Chondrocyte (in vitro differentiated cells): ENCODE data around the gene EPB41L4A. TPM values are rescaled to one million over a fixed set of nuclear protein-coding genes. Genes with fewer than 3 reads are reported as not detected.

ENCODE experiments used
- DNase-seq: peaks from one replicate; pipeline ENCODE4 v3.0.0; 2021; ENCODE audit warnings: mixed read lengths, low spot score
- H3K27ac Mint-ChIP-seq: one replicate; pipeline ENCODE4 v1.8.0; 2021; ENCODE audit warnings: mild to moderate bottlenecking, moderate library complexity, mixed read lengths; ENCODE audit not compliant: unreplicated experiment
- H3K27me3 Mint-ChIP-seq: 2 replicates; pipeline ENCODE4 v1.8.0; 2021; ENCODE audit warnings: low read depth, mixed read lengths
- H3K36me3 Mint-ChIP-seq: 2 replicates; pipeline ENCODE4 v1.8.0; 2021; ENCODE audit warnings: low read depth, mixed read lengths
- H3K4me1 Mint-ChIP-seq: 2 replicates; pipeline ENCODE4 v1.8.0; 2021; ENCODE audit warnings: low read depth, mild to moderate bottlenecking, mixed read lengths
- H3K4me3 Mint-ChIP-seq: one replicate; pipeline ENCODE4 v1.8.0; 2021; ENCODE audit warnings: mild to moderate bottlenecking, moderate library complexity, mixed read lengths; ENCODE audit not compliant: unreplicated experiment
- H3K9me3 Mint-ChIP-seq: 2 replicates; pipeline ENCODE4 v1.8.0; 2021; ENCODE audit warnings: low read depth, mixed read lengths
- total RNA-seq: library from RNA; stranded (reverse); gene quantifications from 3 replicates; pipeline ENCODE4 v1.2.1, GENCODE V29; 2021
- TF ChIP-seq, protein P1 (sequence below): fragments of 200-600 bp; sonication (generic); IDR thresholded peaks from 2 replicates; pipeline ENCODE4 v1.5.0; 2021; ENCODE audit warnings: antibody characterized with exemption, mild to moderate bottlenecking, moderate library complexity

The EPB41L4A gene
- total RNA-seq, 1 donor from 2014 or later = 3.9 TPM

DNA sequence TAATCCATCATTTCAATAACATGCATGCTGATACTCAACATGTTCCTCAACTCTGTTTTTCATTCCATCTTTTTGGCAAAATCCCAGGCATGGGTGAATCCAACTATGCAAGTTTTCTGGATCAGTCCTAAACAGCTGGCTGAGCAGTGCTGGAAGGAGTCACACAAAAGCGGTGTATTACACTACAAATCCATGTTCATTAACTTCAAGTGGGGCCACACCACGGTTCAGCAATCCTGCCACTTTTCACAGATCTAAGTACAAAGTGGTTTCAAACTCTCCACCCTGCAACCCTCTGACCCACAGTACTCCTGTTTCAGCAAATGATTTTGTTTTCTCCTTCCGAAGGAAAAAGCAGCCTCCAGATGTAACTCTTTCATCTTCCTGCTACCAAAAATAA is 222.5 kb downstream of the EPB41L4A start:
- no peak overlapping the region for H3K4me3 Mint-ChIP-seq
- no peaks in the 10 kb centered on the region for H3K9me3 Mint-ChIP-seq
- no peak for DNase-seq
- peaks cover 2% of the 10 kb centered on the region for H3K27me3 Mint-ChIP-seq
- TF ChIP-seq, protein P1, sequence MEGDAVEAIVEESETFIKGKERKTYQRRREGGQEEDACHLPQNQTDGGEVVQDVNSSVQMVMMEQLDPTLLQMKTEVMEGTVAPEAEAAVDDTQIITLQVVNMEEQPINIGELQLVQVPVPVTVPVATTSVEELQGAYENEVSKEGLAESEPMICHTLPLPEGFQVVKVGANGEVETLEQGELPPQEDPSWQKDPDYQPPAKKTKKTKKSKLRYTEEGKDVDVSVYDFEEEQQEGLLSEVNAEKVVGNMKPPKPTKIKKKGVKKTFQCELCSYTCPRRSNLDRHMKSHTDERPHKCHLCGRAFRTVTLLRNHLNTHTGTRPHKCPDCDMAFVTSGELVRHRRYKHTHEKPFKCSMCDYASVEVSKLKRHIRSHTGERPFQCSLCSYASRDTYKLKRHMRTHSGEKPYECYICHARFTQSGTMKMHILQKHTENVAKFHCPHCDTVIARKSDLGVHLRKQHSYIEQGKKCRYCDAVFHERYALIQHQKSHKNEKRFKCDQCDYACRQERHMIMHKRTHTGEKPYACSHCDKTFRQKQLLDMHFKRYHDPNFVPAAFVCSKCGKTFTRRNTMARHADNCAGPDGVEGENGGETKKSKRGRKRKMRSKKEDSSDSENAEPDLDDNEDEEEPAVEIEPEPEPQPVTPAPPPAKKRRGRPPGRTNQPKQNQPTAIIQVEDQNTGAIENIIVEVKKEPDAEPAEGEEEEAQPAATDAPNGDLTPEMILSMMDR = no peak
- H3K27ac Mint-ChIP-seq = no peak overlapping the region
- no peaks in the 10 kb centered on the region for H3K36me3 Mint-ChIP-seq
- H3K4me1 Mint-ChIP-seq = no peaks in the 10 kb centered on the region

DNA sequence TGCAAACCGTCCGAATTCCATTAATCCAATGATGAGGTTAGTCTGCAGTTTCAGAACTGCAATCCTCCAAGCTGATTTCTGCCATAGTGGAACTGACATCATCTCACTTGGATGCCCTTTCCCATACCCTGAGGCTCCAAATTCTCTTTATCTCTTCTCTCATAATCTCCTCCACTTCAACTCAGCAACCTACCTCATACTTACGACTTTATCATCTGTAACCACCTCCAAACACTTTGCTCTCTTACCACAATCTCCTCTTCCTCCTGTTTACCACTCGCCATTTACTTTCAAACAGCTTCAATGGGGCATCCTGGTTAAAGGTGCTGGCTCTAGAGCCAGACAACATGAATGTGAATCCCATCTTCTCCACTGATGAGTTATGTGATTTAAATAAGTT is 223.2 kb downstream of the EPB41L4A start:
- H3K27me3 Mint-ChIP-seq = peaks cover 2% of the 10 kb centered on the region
- H3K4me3 Mint-ChIP-seq = no peak overlapping the region
- DNase-seq = no peak
- H3K27ac Mint-ChIP-seq = no peak overlapping the region
- no peaks in the 10 kb centered on the region for H3K9me3 Mint-ChIP-seq
- H3K4me1 Mint-ChIP-seq = no peaks in the 10 kb centered on the region
- TF ChIP-seq, protein P1 = no peak
- no peaks in the 10 kb centered on the region for H3K36me3 Mint-ChIP-seq

DNA sequence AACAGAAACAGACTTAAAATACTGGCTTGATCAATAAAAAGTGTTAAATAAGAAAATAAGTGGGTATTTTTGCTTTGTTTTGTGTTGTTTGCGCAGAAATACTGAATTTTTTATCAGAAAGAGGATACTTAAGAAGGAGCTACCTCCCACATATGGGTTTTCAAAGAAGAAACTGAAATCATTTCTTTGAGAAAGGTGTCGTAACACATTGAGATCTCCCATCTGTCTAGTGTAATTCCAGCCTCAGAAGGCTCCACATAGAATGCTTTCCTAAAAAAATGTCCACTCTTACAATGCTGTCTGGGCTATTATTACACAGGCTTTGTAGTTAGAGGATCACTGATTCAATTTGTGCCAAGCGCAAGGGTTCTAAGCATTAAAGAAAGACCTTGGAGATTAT is 226.2 kb downstream of the EPB41L4A start:
- H3K4me3 Mint-ChIP-seq = no peak overlapping the region
- H3K27ac Mint-ChIP-seq = no peak overlapping the region
- TF ChIP-seq, protein P1 = no peak
- no peaks in the 10 kb centered on the region for H3K27me3 Mint-ChIP-seq
- H3K4me1 Mint-ChIP-seq = no peaks in the 10 kb centered on the region
- no peak for DNase-seq
- no peaks in the 10 kb centered on the region for H3K36me3 Mint-ChIP-seq
- H3K9me3 Mint-ChIP-seq = no peaks in the 10 kb centered on the region

DNA sequence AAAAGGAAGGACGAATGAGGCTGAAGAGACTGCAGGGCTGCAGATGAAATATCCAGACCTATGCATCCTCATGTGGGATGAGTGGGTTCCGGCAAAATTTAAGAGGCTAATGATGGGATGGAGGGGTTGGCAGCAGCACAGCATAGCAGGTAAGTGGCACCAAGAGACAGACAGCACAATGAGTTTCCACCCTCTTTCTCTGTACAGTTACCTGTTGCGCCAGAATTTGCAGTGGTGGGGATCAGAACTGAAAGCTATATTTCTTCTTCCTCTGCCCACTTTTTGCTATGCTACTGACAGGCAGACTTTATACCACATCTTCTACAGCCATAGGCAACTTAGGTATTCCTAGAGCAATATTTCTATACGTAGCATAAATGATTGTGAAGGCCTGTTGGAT is 227.0 kb downstream of the EPB41L4A start:
- H3K4me3 Mint-ChIP-seq = no peak overlapping the region
- no peaks in the 10 kb centered on the region for H3K36me3 Mint-ChIP-seq
- H3K27me3 Mint-ChIP-seq = no peaks in the 10 kb centered on the region
- H3K9me3 Mint-ChIP-seq = no peaks in the 10 kb centered on the region
- H3K27ac Mint-ChIP-seq = no peak overlapping the region
- DNase-seq = no peak
- TF ChIP-seq, protein P1 = no peak
- H3K4me1 Mint-ChIP-seq = no peaks in the 10 kb centered on the region

DNA sequence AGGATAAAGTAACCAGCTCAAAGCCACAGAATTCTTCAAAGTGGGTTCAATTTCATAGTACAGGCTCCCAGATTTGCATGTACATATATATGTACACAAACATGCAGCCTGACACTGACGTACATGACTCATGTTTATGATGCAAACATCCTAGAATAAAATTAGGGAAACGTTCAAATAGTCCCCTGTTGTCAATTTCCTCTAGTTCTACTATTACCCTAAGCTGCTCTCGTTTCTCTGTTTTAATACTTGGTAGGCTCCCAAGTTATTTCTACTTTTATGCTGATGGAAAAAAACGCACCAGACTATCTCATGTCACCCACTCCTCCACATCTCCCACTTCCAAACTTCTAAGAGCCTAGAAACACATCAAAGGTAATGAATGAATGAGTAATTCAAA is 229.7 kb downstream of the EPB41L4A start:
- H3K27ac Mint-ChIP-seq = no peak overlapping the region
- no peaks in the 10 kb centered on the region for H3K9me3 Mint-ChIP-seq
- TF ChIP-seq, protein P1 = no peak
- H3K4me3 Mint-ChIP-seq = no peak overlapping the region
- H3K27me3 Mint-ChIP-seq = no peaks in the 10 kb centered on the region
- no peaks in the 10 kb centered on the region for H3K4me1 Mint-ChIP-seq
- no peak for DNase-seq
- no peaks in the 10 kb centered on the region for H3K36me3 Mint-ChIP-seq
